NK-92 treated with Interleukin-12 subunit alpha and Interleukin-12 subunit beta, amount 100 ng/mL, for 24 hours (cell line): ENCODE data around the gene ULK4.
"Not testable (repeated sequence)": the region's sequence is repeated elsewhere in the genome, so short reads cannot be mapped to it uniquely, and the experiment has no call there.

ENCODE experiments used
- DNase-seq: peaks from one replicate; lab custom pipeline; 2025; lab: John Stamatoyannopoulos, UW

Gene ULK4

GRCh38 chr3:41867533-41867932 lies 94.4 kb downstream of the ULK4 start:
- DNase-seq, result no peak

GRCh38 chr3:41866298-41866697 lies 95.6 kb downstream of the ULK4 start:
- no peak for DNase-seq

- DNase-seq, result no peak
Measured at GRCh38 chr3:41863024-41863423, 98.9 kb downstream of the ULK4 start.

GRCh38 chr3:41860489-41860888 lies 101.4 kb downstream of the ULK4 start:
- not testable (repeated sequence) for DNase-seq

- DNase-seq, result no peak
Measured at GRCh38 chr3:41854956-41855355, 106.9 kb downstream of the ULK4 start.

- DNase-seq, result no peak
Measured at GRCh38 chr3:41853540-41854196, 108.2 kb downstream of the ULK4 start.

GRCh38 chr3:41848753-41849574 lies 112.9 kb downstream of the ULK4 start:
- no peak for DNase-seq

GRCh38 chr3:41847679-41848078 lies 114.2 kb downstream of the ULK4 start:
- no peak for DNase-seq

- DNase-seq, result no peak
Measured at GRCh38 chr3:41846850-41847249, 115.1 kb downstream of the ULK4 start.

- DNase-seq, result no peak
Measured at GRCh38 chr3:41845826-41846225, 116.1 kb downstream of the ULK4 start.

GRCh38 chr3:41844256-41844655 lies 117.6 kb downstream of the ULK4 start:
- not testable (repeated sequence) for DNase-seq

- not testable (repeated sequence) for DNase-seq
Measured at GRCh38 chr3:41840936-41841668, 120.8 kb downstream of the ULK4 start.

- no peak for DNase-seq
Measured at GRCh38 chr3:41836360-41837134, 125.4 kb downstream of the ULK4 start.

- no peak for DNase-seq
Measured at GRCh38 chr3:41833628-41834027, 128.3 kb downstream of the ULK4 start.

- DNase-seq, result no peak
Measured at GRCh38 chr3:41819236-41819635, 142.7 kb downstream of the ULK4 start.

GRCh38 chr3:41808618-41809017 lies 153.3 kb downstream of the ULK4 start:
- no peak for DNase-seq

- no peak for DNase-seq
Measured at GRCh38 chr3:41808152-41808551, 153.8 kb downstream of the ULK4 start.

- DNase-seq, result no peak
Measured at GRCh38 chr3:41794748-41795589, 166.9 kb downstream of the ULK4 start.

- no peak for DNase-seq
Measured at GRCh38 chr3:41792806-41793205, 169.1 kb downstream of the ULK4 start.

- no peak for DNase-seq
Measured at GRCh38 chr3:41769106-41769505, 192.8 kb downstream of the ULK4 start.

- no peak for DNase-seq
Measured at GRCh38 chr3:41768363-41768762, 193.5 kb downstream of the ULK4 start.
